Stimulated activated CD8-positive, alpha-beta memory T cell treated with anti-CD3 and anti-CD28 coated beads, Interleukin-4, amount 100 ng/mL, for 4 hours (primary cell): Measurements from ENCODE around the gene LONP1.
"Not testable (repeated sequence)": the region's sequence is repeated elsewhere in the genome, so short reads cannot be mapped to it uniquely, and the experiment has no call there.

ENCODE experiments used
- DNase-seq, 2 donors: peaks; one replicate each; pipeline ENCODE4 v3.0.0-alpha.2; 2020; ENCODE audit warnings: low read depth in 2 of 2, low spot score in 1 of 2

LONP1 gene

GRCh38 chr19:5711713-5712161 is 8.2 kb downstream of the LONP1 start:
- no peak for DNase-seq

- no peak for DNase-seq
Measured at GRCh38 chr19:5711025-5711424, 8.9 kb downstream of the LONP1 start.

GRCh38 chr19:5707576-5708575 is 12.1 kb downstream of the LONP1 start:
- DNase-seq, result no peak

- DNase-seq, result no peak
Measured at GRCh38 chr19:5706876-5707573, 12.9 kb downstream of the LONP1 start.

- DNase-seq, result no peak
Measured at GRCh38 chr19:5705552-5705951, 14.4 kb downstream of the LONP1 start.

GRCh38 chr19:5703819-5704818 is 15.8 kb downstream of the LONP1 start:
- DNase-seq, result no peak

GRCh38 chr19:5702053-5702410 is 17.9 kb downstream of the LONP1 start:
- not testable (repeated sequence) for DNase-seq

- DNase-seq, result no peak
Measured at GRCh38 chr19:5700455-5701092, 19.4 kb downstream of the LONP1 start.

GRCh38 chr19:5698635-5699422 is 21.1 kb downstream of the LONP1 start:
- no peak for DNase-seq

GRCh38 chr19:5697890-5698634 is 21.9 kb downstream of the LONP1 start:
- no peak for DNase-seq

- DNase-seq, result no peak
Measured at GRCh38 chr19:5697022-5697889, 22.7 kb downstream of the LONP1 start.

GRCh38 chr19:5696196-5697021 is 23.5 kb downstream of the LONP1 start:
- DNase-seq, result no peak

- DNase-seq, result no peak
Measured at GRCh38 chr19:5695649-5696195, 24.2 kb downstream of the LONP1 start.

GRCh38 chr19:5694956-5695648 is 24.8 kb downstream of the LONP1 start:
- DNase-seq, result no peak

GRCh38 chr19:5694167-5694955 is 25.6 kb downstream of the LONP1 start:
- no peak for DNase-seq
